Type B pancreatic cell (in vitro differentiated cells): ENCODE measurements around the gene RABL2A. TPM values are rescaled to one million over a fixed set of nuclear protein-coding genes. Genes with fewer than 3 reads are reported as not detected.

ENCODE experiments used
- DNase-seq: peaks from one replicate; pipeline ENCODE4 v3.0.0; 2021; ENCODE audit warnings: mixed read lengths; ENCODE audit not compliant: unreplicated experiment; ENCODE audit errors: extremely low spot score
- H3K27ac Mint-ChIP-seq: 2 replicates; pipeline ENCODE4 v1.8.0; 2021; ENCODE audit warnings: mild to moderate bottlenecking, mixed read lengths
- H3K27me3 Mint-ChIP-seq: 2 replicates; pipeline ENCODE4 v1.8.0; 2021; ENCODE audit warnings: mixed read lengths
- H3K36me3 Mint-ChIP-seq: 2 replicates; pipeline ENCODE4 v1.8.0; 2021; ENCODE audit warnings: mixed read lengths
- H3K4me1 Mint-ChIP-seq: one replicate; pipeline ENCODE4 v1.8.0; 2021; ENCODE audit warnings: mixed read lengths; ENCODE audit not compliant: unreplicated experiment
- H3K4me3 Mint-ChIP-seq: 2 replicates; pipeline ENCODE4 v1.8.0; 2021; ENCODE audit warnings: mild to moderate bottlenecking, mixed read lengths
- H3K9me3 Mint-ChIP-seq: 2 replicates; pipeline ENCODE4 v1.8.0; 2021; ENCODE audit warnings: mixed read lengths
- CTCF ChIP-seq: fragments of 200-600 bp; sonication (generic); conservative IDR thresholded peaks from 2 replicates; pipeline ENCODE4 v1.5.0; 2021; ENCODE audit warnings: antibody characterized with exemption, mild to moderate bottlenecking
- total RNA-seq: library from RNA; stranded (reverse); gene quantifications from 2 replicates; pipeline ENCODE4 v1.2.1, GENCODE V29; 2021; ENCODE audit warnings: low replicate concordance

RABL2A gene
- total RNA-seq, 1 donor from 2014 or later = 47.0 TPM

GRCh38 chr2:113672326-113672932 lies 45.4 kb downstream of the RABL2A start:
- H3K27ac Mint-ChIP-seq = no peak overlapping the region
- H3K9me3 Mint-ChIP-seq = no peaks in the 10 kb centered on the region
- no peaks in the 10 kb centered on the region for H3K4me1 Mint-ChIP-seq
- no peaks in the 10 kb centered on the region for H3K36me3 Mint-ChIP-seq
- peaks cover 7% of the 10 kb centered on the region for H3K27me3 Mint-ChIP-seq
- TF ChIP-seq CTCF = no peak
- no peak for DNase-seq
- H3K4me3 Mint-ChIP-seq = no peak overlapping the region

DNA sequence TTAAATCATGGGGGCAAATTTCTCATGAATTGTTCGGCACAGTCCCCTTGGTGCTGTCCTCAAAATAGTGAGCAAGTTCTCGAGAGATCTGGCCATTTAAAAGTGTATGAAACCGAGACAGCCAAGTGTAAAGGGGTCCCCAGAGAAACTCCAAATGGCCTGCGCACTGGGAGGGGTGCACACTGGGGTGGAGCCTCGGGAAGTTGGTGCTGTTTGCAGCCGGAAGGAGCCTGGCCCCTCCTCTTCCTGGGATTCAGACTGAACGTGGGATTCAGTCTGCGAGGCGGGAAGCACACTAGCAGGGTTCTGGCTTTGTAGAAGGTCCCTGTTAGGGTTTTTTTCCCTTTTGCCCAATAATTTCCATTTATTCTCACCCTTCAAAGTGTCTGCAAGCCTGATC lies 48.8 kb downstream of the RABL2A start:
- Mint-ChIP-seq H3K9me3 (no peaks in the 10 kb centered on the region), H3K27me3 (peaks cover 7% of the 10 kb centered on the region), H3K4me1 (no peaks in the 10 kb centered on the region), H3K36me3 (no peaks in the 10 kb centered on the region), H3K27ac (no peak overlapping the region), H3K4me3 (no peak overlapping the region)
- no peak for TF ChIP-seq CTCF
- no peak for DNase-seq

GRCh38 chr2:113676623-113677266 lies 49.7 kb downstream of the RABL2A start:
- no peak overlapping the region for H3K4me3 Mint-ChIP-seq
- no peaks in the 10 kb centered on the region for H3K9me3 Mint-ChIP-seq
- DNase-seq = no peak
- H3K36me3 Mint-ChIP-seq = no peaks in the 10 kb centered on the region
- H3K27me3 Mint-ChIP-seq = peaks cover 5% of the 10 kb centered on the region
- no peak for TF ChIP-seq CTCF
- H3K27ac Mint-ChIP-seq = no peak overlapping the region
- no peaks in the 10 kb centered on the region for H3K4me1 Mint-ChIP-seq

- no peak for TF ChIP-seq CTCF
- Mint-ChIP-seq H3K9me3 (no peaks in the 10 kb centered on the region), H3K4me3 (no peak overlapping the region), H3K36me3 (no peaks in the 10 kb centered on the region), H3K4me1 (no peaks in the 10 kb centered on the region), H3K27me3 (peaks cover 4% of the 10 kb centered on the region), H3K27ac (no peak overlapping the region)
- no peak for DNase-seq
These were observed 50.3 kb downstream of the RABL2A start for GRCh38 chr2:113677330-113677729.

DNA sequence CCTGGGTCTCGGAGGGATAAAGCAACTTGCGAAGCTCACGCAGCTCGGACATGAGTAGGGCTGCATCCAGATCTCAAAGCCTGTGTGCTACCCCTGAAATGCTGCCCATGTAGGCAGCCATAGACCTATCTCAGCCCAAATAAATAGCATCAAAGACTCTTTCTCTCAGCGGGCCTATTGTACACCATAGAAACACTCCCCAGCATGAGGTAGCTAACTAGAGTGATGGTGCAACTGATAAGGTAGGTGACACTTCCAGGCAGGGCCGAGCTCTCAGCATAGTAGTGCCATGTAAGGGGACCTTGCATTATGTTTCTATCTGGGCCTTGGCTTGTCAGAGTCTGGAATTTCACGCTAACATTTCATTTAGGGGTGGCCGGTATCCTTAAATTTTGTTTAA lies 52.4 kb downstream of the RABL2A start:
- H3K9me3 Mint-ChIP-seq = no peaks in the 10 kb centered on the region
- no peak overlapping the region for H3K27ac Mint-ChIP-seq
- H3K36me3 Mint-ChIP-seq = no peaks in the 10 kb centered on the region
- no peak for DNase-seq
- TF ChIP-seq CTCF = no peak
- no peaks in the 10 kb centered on the region for H3K4me1 Mint-ChIP-seq
- H3K4me3 Mint-ChIP-seq = no peak overlapping the region
- H3K27me3 Mint-ChIP-seq = peaks cover 4% of the 10 kb centered on the region
